Measurements from ENCODE around the gene PPTC7. TPM values are rescaled to one million over a fixed set of nuclear protein-coding genes. Genes with fewer than 3 reads are reported as not detected.
A peak's percentile ranks its signal among the peaks of the same experiment; 100 is the strongest.

The PPTC7 gene
- total RNA-seq, 4 donors from 2014 or later = 25.3 to 36.4 (median 27.1) TPM

DNA sequence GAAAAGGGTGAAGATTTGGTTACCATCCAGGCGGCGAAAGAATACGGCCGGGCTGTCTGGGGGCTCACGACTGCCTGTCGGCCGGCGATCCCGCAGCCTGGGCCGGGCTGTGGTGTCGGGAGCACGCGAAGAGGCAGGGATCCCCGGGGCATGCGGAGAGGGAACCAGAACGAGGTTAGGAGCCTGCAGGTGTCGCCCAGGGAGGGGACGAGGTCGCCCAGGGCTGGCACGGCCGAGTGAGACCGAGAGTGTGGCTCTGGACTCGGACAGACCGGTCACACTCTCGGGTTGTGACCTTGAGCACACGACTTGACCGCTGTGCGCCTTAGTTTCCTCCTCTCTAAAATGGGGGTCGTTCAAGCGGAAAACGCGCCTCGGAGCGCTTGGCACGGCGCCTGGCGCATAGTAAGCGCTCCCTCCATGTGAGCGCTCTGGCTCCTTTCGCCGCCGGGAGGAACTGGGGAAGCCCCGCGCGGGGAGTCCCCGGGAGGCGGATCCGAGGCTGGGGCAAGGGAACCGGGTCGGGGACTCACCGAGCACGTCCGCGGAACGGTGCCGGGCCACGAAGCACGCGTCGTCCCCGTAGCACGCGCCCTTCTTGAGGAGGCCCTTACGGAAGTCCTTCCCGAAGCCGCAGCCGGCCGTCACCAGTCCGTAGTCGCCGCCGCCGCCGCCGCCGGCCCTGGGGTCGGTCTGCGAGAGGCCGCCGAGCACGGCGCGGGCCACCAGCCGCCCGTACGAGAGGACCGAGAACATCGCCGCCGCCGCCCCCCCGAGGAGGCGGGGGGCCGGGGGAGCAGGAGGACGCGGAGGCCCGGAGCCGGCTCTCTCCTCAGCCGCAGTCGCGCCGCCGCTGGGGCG, 612 bp downstream of the PPTC7 start:
- H3K4me1 ChIP-seq = peaks cover 33 to 65% (median 53%) of the 10 kb centered on the region in 4 donors
- intact Hi-C loops (cut with DNase I; ENCODE audit: low total_unique reads) (no loop called here), in situ Hi-C loops (cut with MboI; ENCODE audit: low pct_ligation_motif_present in 1 of 4, low pct_unique_long_range_greater_than_20kb in 1 of 4, low sequenced_read_pairs in 3 of 4) (no loop called here)
- 1% methylated on average over 58 of the region's 104 CpGs; no CpG with 5 or more reads in 1 of the 2 donors for WGBS, 2 donors (ENCODE audit: low coverage in 1 of 2)
- peak; percentile 74 for DNase-seq
- H3K27ac ChIP-seq = peak overlapping the region; percentile 96 to 98 (median 98)
- peak overlapping the region; percentile 67 to 96 (median 92) for H3K4me3 ChIP-seq
- no peaks in the 10 kb centered on the region for H3K36me3 ChIP-seq
- H3K9me3 ChIP-seq = no peaks in the 10 kb centered on the region
- TF ChIP-seq POLR2AphosphoS5 (IDR thresholded peaks at IDR 0.05) = peak; percentile 17 to 62 (median 56)
- peak; percentile 37 for TF ChIP-seq POLR2A (IDR thresholded peaks at IDR 0.05)
- TF ChIP-seq, protein P1, sequence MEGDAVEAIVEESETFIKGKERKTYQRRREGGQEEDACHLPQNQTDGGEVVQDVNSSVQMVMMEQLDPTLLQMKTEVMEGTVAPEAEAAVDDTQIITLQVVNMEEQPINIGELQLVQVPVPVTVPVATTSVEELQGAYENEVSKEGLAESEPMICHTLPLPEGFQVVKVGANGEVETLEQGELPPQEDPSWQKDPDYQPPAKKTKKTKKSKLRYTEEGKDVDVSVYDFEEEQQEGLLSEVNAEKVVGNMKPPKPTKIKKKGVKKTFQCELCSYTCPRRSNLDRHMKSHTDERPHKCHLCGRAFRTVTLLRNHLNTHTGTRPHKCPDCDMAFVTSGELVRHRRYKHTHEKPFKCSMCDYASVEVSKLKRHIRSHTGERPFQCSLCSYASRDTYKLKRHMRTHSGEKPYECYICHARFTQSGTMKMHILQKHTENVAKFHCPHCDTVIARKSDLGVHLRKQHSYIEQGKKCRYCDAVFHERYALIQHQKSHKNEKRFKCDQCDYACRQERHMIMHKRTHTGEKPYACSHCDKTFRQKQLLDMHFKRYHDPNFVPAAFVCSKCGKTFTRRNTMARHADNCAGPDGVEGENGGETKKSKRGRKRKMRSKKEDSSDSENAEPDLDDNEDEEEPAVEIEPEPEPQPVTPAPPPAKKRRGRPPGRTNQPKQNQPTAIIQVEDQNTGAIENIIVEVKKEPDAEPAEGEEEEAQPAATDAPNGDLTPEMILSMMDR (IDR thresholded peaks at IDR 0.05) = no peak
- no peaks in the 10 kb centered on the region for H3K27me3 ChIP-seq

DNA sequence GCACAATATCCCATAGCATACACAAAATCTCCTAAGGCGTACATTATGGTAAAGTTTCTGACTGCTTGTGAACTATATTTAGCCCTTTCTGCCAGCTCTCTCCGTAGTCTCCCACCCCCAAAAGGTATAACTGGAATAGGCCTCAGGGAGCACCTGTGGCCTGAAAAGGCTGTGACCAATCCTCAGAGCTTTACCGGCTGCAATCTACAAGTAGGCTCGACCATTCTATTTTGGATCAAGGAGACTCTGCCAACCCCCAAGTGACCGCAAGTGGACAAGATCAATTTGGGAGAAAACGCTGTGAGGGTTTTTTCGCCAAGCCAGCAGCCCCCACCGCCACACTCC, 1.2 kb downstream of the PPTC7 start:
- TF ChIP-seq POLR2A (IDR thresholded peaks at IDR 0.05) (no peak), EP300 (IDR thresholded peaks at IDR 0.05; ENCODE audit: low read depth) (no peak), POLR2AphosphoS5 (IDR thresholded peaks at IDR 0.05) (no peak)
- TF ChIP-seq, protein P1 (IDR thresholded peaks at IDR 0.05) = no peak
- H3K4me1 ChIP-seq = peaks cover 36 to 71% (median 59%) of the 10 kb centered on the region in 4 donors
- DNase-seq = no peak
- intact Hi-C loops (cut with DNase I; ENCODE audit: low total_unique reads) = no loop called here
- no peaks in the 10 kb centered on the region for H3K36me3 ChIP-seq
- no peaks in the 10 kb centered on the region for H3K9me3 ChIP-seq
- WGBS, 2 donors (ENCODE audit: low coverage in 1 of 2) = 0 to 1% methylated on average over 2 to 8 of the region's 8 CpGs
- in situ Hi-C loops (cut with MboI; ENCODE audit: low pct_ligation_motif_present in 1 of 4, low pct_unique_long_range_greater_than_20kb in 1 of 4, low sequenced_read_pairs in 3 of 4) = no loop called here
- peak overlapping the region; percentile 96 to 98 (median 98) for H3K27ac ChIP-seq
- peak overlapping the region; percentile 67 to 96 (median 92) for H3K4me3 ChIP-seq
- H3K27me3 ChIP-seq = no peaks in the 10 kb centered on the region

DNA sequence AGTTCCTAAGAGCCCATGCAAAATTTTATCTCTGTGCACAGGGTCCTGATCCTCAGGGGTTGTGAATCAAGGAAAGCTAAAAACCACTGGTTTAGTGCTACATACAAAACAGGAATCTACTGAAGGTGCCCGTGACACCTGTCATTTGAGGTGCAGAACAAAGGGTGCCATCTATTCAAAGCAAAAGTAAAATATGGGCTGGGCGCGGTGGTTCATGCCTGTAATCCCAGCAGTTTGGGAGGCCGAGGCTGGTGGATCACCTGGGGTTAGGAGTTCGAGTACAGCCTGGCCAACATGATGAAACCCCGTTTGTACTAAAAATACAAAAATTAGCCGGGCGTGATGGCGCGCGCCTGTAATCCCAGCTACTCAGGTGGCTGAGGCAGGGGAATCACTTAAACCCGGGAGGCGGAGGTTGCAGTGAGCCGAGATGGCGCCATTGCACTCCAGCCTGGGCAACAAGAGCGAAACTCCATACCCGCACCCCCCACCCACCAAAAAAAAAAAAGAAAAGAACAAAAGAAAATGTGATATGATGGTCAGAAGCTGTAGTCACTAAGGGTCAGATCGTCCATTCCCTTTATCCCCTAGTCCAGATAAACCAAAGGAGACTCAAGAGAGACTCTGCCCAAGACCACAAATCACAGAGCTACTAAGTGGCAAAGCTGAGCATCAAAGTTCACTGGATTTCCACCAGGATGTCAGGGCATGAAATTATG, 3.4 kb downstream of the PPTC7 start:
- H3K9me3 ChIP-seq = no peaks in the 10 kb centered on the region
- H3K27ac ChIP-seq = peak overlapping the region; percentile 87 to 98 (median 91)
- intact Hi-C loops (cut with DNase I; ENCODE audit: low total_unique reads) (no loop called here), in situ Hi-C loops (cut with MboI; ENCODE audit: low pct_ligation_motif_present in 1 of 4, low pct_unique_long_range_greater_than_20kb in 1 of 4, low sequenced_read_pairs in 3 of 4) (no loop called here)
- no peak for DNase-seq
- H3K4me1 ChIP-seq = peaks cover 39 to 82% (median 69%) of the 10 kb centered on the region in 4 donors
- no peaks in the 10 kb centered on the region for H3K36me3 ChIP-seq
- no peak overlapping the region for H3K4me3 ChIP-seq
- no peak for TF ChIP-seq POLR2AphosphoS5 (IDR thresholded peaks at IDR 0.05)
- TF ChIP-seq, protein P1 (IDR thresholded peaks at IDR 0.05) = no peak
- TF ChIP-seq EP300 (IDR thresholded peaks at IDR 0.05; ENCODE audit: low read depth) = no peak
- TF ChIP-seq POLR2A (IDR thresholded peaks at IDR 0.05) = no peak
- H3K27me3 ChIP-seq = no peaks in the 10 kb centered on the region
- WGBS, 2 donors (ENCODE audit: low coverage in 1 of 2) = 82 to 90% methylated on average over 8 to 18 of the region's 18 CpGs

Measured in transverse colon (tissue), 4 donors.